HL-60 (cell line): ENCODE results near the gene FHAD1.
A peak's percentile ranks its signal among the peaks of the same experiment; 100 is the strongest.

Experiments used
- DNase-seq, 2 experiments: peaks; one replicate each; pipeline ENCODE4 v3.0.0-alpha.2; 2010 to 2020; ENCODE audit warnings: low read depth in 1 of 2, low spot score in 1 of 2
- H3K27ac ChIP-seq: fragments of 250-450 bp; sonication (Bioruptor Pico); replicated peaks from 2 replicates; pipeline ENCODE4 v1.5.1; 2020; ENCODE audit warnings: mild to moderate bottlenecking, moderate library complexity
- H3K27me3 ChIP-seq: fragments of 250-450 bp; sonication (Bioruptor Pico); 2 replicates; pipeline ENCODE4 v1.5.1; 2021; ENCODE audit warnings: mild to moderate bottlenecking, moderate library complexity; ENCODE audit not compliant: insufficient read depth, poor library complexity, severe bottlenecking
- H3K4me3 ChIP-seq: replicated peaks from 2 replicates; pipeline ENCODE4 v1.5.1; 2011; ENCODE audit warnings: mild to moderate bottlenecking, control low read depth, low read length; ENCODE audit not compliant: insufficient read depth
- CTCF ChIP-seq: IDR thresholded peaks from one replicate; pipeline ENCODE4 v1.5.1; 2011; ENCODE audit warnings: low read length, control low read depth, inconsistent platforms; ENCODE audit not compliant: insufficient read depth
- GABPA ChIP-seq: IDR thresholded peaks from 2 replicates; pipeline ENCODE4 v1.6.1; 2012; ENCODE audit warnings: low read depth
- POLR2AphosphoS5 ChIP-seq: IDR thresholded peaks from 2 replicates; pipeline ENCODE4 v1.6.1; 2012; ENCODE audit warnings: low read depth
- REST ChIP-seq: IDR thresholded peaks from 2 replicates; pipeline ENCODE4 v1.6.1; 2012; ENCODE audit warnings: low read depth; ENCODE audit not compliant: insufficient replicate concordance
- SPI1 ChIP-seq: IDR thresholded peaks from 2 replicates; pipeline ENCODE4 v1.6.1; 2012; ENCODE audit warnings: low read depth, mild to moderate bottlenecking, borderline replicate concordance

The FHAD1 gene

GRCh38 chr1:15411593-15412137 lies 164.6 kb downstream of the FHAD1 start:
- H3K27me3 ChIP-seq, result peaks cover 2% of the 10 kb centered on the region
- peak overlapping the region; percentile 88 for H3K27ac ChIP-seq
- peak; percentile 72 to 97 for DNase-seq
- TF ChIP-seq REST (peak; percentile 23), CTCF (no peak), POLR2AphosphoS5 (peak; percentile 94), GABPA (peak; percentile 63), SPI1 (peak; percentile 28; the same call in 1 of the 2 replicates)
- H3K4me3 ChIP-seq, result peak overlapping the region; percentile 89

GRCh38 chr1:15412175-15412800 lies 165.3 kb downstream of the FHAD1 start:
- TF ChIP-seq POLR2AphosphoS5 (no peak), REST (no peak), CTCF (no peak), GABPA (no peak), SPI1 (no peak)
- peak overlapping the region; percentile 88 for H3K27ac ChIP-seq
- peak overlapping the region; percentile 89 for H3K4me3 ChIP-seq
- H3K27me3 ChIP-seq, result peaks cover 2% of the 10 kb centered on the region
- no peak for DNase-seq

GRCh38 chr1:15412843-15413242 lies 165.8 kb downstream of the FHAD1 start:
- DNase-seq, result no peak
- Histone ChIP-seq H3K27me3 (peaks cover 2% of the 10 kb centered on the region), H3K4me3 (peak overlapping the region; percentile 89), H3K27ac (peak overlapping the region; percentile 88)
- no peak for TF ChIP-seq CTCF
- no peak for TF ChIP-seq SPI1
- TF ChIP-seq GABPA, result no peak
- no peak for TF ChIP-seq REST
- no peak for TF ChIP-seq POLR2AphosphoS5
